ENCODE data around the gene NEDD9.

The NEDD9 gene

GRCh38 chr6:11194356-11195218 is 37.9 kb downstream of the NEDD9 start:
- Histone ChIP-seq H3K4me3 (ENCODE audit: insufficient read depth, low read depth, low read length, poor library complexity, severe bottlenecking) (no peak overlapping the region), H3K27me3 (replicated peaks; ENCODE audit: control insufficient read depth, insufficient read depth, low read length, poor library complexity, severe bottlenecking) (no peaks in the 10 kb centered on the region), H3K36me3 (ENCODE audit: control insufficient read depth, insufficient read depth, low read length) (peaks cover 29% of the 10 kb centered on the region), H3K4me1 (ENCODE audit: control insufficient read depth, insufficient read depth, low read length, poor library complexity, severe bottlenecking) (peaks cover 4% of the 10 kb centered on the region), H3K27ac (ENCODE audit: insufficient read depth, low read length, poor library complexity, severe bottlenecking) (no peak overlapping the region), H3K9me3 (ENCODE audit: control insufficient read depth, low read length) (no peaks in the 10 kb centered on the region)
- DNase-seq, result no peak

GRCh38 chr6:11193434-11193833 is 39.0 kb downstream of the NEDD9 start:
- H3K4me3 ChIP-seq (ENCODE audit: insufficient read depth, low read depth, low read length, poor library complexity, severe bottlenecking), result no peak overlapping the region
- H3K27me3 ChIP-seq (replicated peaks; ENCODE audit: control insufficient read depth, insufficient read depth, low read length, poor library complexity, severe bottlenecking), result no peaks in the 10 kb centered on the region
- H3K9me3 ChIP-seq (ENCODE audit: control insufficient read depth, low read length), result no peaks in the 10 kb centered on the region
- no peak overlapping the region for H3K27ac ChIP-seq (ENCODE audit: insufficient read depth, low read length, poor library complexity, severe bottlenecking)
- H3K36me3 ChIP-seq (ENCODE audit: control insufficient read depth, insufficient read depth, low read length), result peaks cover 35% of the 10 kb centered on the region
- no peaks in the 10 kb centered on the region for H3K4me1 ChIP-seq (ENCODE audit: control insufficient read depth, insufficient read depth, low read length, poor library complexity, severe bottlenecking)
- no peak for DNase-seq

- Histone ChIP-seq H3K27me3 (replicated peaks; ENCODE audit: control insufficient read depth, insufficient read depth, low read length, poor library complexity, severe bottlenecking) (no peaks in the 10 kb centered on the region), H3K4me3 (ENCODE audit: insufficient read depth, low read depth, low read length, poor library complexity, severe bottlenecking) (no peak overlapping the region), H3K9me3 (ENCODE audit: control insufficient read depth, low read length) (no peaks in the 10 kb centered on the region), H3K27ac (ENCODE audit: insufficient read depth, low read length, poor library complexity, severe bottlenecking) (no peak overlapping the region), H3K36me3 (ENCODE audit: control insufficient read depth, insufficient read depth, low read length) (peaks cover 46% of the 10 kb centered on the region), H3K4me1 (ENCODE audit: control insufficient read depth, insufficient read depth, low read length, poor library complexity, severe bottlenecking) (no peaks in the 10 kb centered on the region)
- no peak for DNase-seq
These were observed 40.3 kb downstream of the NEDD9 start for GRCh38 chr6:11192167-11192566.

GRCh38 chr6:11190625-11191245 is 41.7 kb downstream of the NEDD9 start:
- Histone ChIP-seq H3K4me1 (ENCODE audit: control insufficient read depth, insufficient read depth, low read length, poor library complexity, severe bottlenecking) (no peaks in the 10 kb centered on the region), H3K36me3 (ENCODE audit: control insufficient read depth, insufficient read depth, low read length) (peaks cover 57% of the 10 kb centered on the region), H3K27ac (ENCODE audit: insufficient read depth, low read length, poor library complexity, severe bottlenecking) (no peak overlapping the region), H3K9me3 (ENCODE audit: control insufficient read depth, low read length) (no peaks in the 10 kb centered on the region), H3K27me3 (replicated peaks; ENCODE audit: control insufficient read depth, insufficient read depth, low read length, poor library complexity, severe bottlenecking) (no peaks in the 10 kb centered on the region), H3K4me3 (ENCODE audit: insufficient read depth, low read depth, low read length, poor library complexity, severe bottlenecking) (no peak overlapping the region)
- no peak for DNase-seq

GRCh38 chr6:11189865-11190624 is 42.4 kb downstream of the NEDD9 start:
- no peak for DNase-seq
- no peaks in the 10 kb centered on the region for H3K4me1 ChIP-seq (ENCODE audit: control insufficient read depth, insufficient read depth, low read length, poor library complexity, severe bottlenecking)
- H3K27ac ChIP-seq (ENCODE audit: insufficient read depth, low read length, poor library complexity, severe bottlenecking), result no peak overlapping the region
- peaks cover 63% of the 10 kb centered on the region for H3K36me3 ChIP-seq (ENCODE audit: control insufficient read depth, insufficient read depth, low read length)
- no peak overlapping the region for H3K4me3 ChIP-seq (ENCODE audit: insufficient read depth, low read depth, low read length, poor library complexity, severe bottlenecking)
- no peaks in the 10 kb centered on the region for H3K9me3 ChIP-seq (ENCODE audit: control insufficient read depth, low read length)
- no peaks in the 10 kb centered on the region for H3K27me3 ChIP-seq (replicated peaks; ENCODE audit: control insufficient read depth, insufficient read depth, low read length, poor library complexity, severe bottlenecking)

GRCh38 chr6:11188161-11188915 is 44.1 kb downstream of the NEDD9 start:
- Histone ChIP-seq H3K27ac (ENCODE audit: insufficient read depth, low read length, poor library complexity, severe bottlenecking) (no peak overlapping the region), H3K4me1 (ENCODE audit: control insufficient read depth, insufficient read depth, low read length, poor library complexity, severe bottlenecking) (no peaks in the 10 kb centered on the region), H3K4me3 (ENCODE audit: insufficient read depth, low read depth, low read length, poor library complexity, severe bottlenecking) (no peak overlapping the region), H3K36me3 (ENCODE audit: control insufficient read depth, insufficient read depth, low read length) (peaks cover 69% of the 10 kb centered on the region), H3K9me3 (ENCODE audit: control insufficient read depth, low read length) (no peaks in the 10 kb centered on the region), H3K27me3 (replicated peaks; ENCODE audit: control insufficient read depth, insufficient read depth, low read length, poor library complexity, severe bottlenecking) (no peaks in the 10 kb centered on the region)
- DNase-seq, result no peak

- H3K36me3 ChIP-seq (ENCODE audit: control insufficient read depth, insufficient read depth, low read length), result peaks cover 68% of the 10 kb centered on the region
These were observed 45.2 kb downstream of the NEDD9 start for GRCh38 chr6:11187301-11187700.

GRCh38 chr6:11185204-11185842 is 47.1 kb downstream of the NEDD9 start:
- H3K27me3 ChIP-seq (replicated peaks; ENCODE audit: control insufficient read depth, insufficient read depth, low read length, poor library complexity, severe bottlenecking), result no peaks in the 10 kb centered on the region
- no peak overlapping the region for H3K27ac ChIP-seq (ENCODE audit: insufficient read depth, low read length, poor library complexity, severe bottlenecking)
- H3K4me1 ChIP-seq (ENCODE audit: control insufficient read depth, insufficient read depth, low read length, poor library complexity, severe bottlenecking), result no peaks in the 10 kb centered on the region
- no peaks in the 10 kb centered on the region for H3K9me3 ChIP-seq (ENCODE audit: control insufficient read depth, low read length)
- no peak overlapping the region for H3K4me3 ChIP-seq (ENCODE audit: insufficient read depth, low read depth, low read length, poor library complexity, severe bottlenecking)
- DNase-seq, result no peak
- H3K36me3 ChIP-seq (ENCODE audit: control insufficient read depth, insufficient read depth, low read length), result peaks cover 51% of the 10 kb centered on the region

More at GRCh38 chr6:11187301-11187700, 45.2 kb downstream of the NEDD9 start:
- no peak for DNase-seq
- Histone ChIP-seq H3K27me3 (replicated peaks; ENCODE audit: control insufficient read depth, insufficient read depth, low read length, poor library complexity, severe bottlenecking) (no peaks in the 10 kb centered on the region), H3K4me1 (ENCODE audit: control insufficient read depth, insufficient read depth, low read length, poor library complexity, severe bottlenecking) (no peaks in the 10 kb centered on the region), H3K9me3 (ENCODE audit: control insufficient read depth, low read length) (no peaks in the 10 kb centered on the region), H3K4me3 (ENCODE audit: insufficient read depth, low read depth, low read length, poor library complexity, severe bottlenecking) (no peak overlapping the region), H3K27ac (ENCODE audit: insufficient read depth, low read length, poor library complexity, severe bottlenecking) (no peak overlapping the region)

- no peak overlapping the region for H3K4me3 ChIP-seq (ENCODE audit: insufficient read depth, low read depth, low read length, poor library complexity, severe bottlenecking)
- no peak overlapping the region for H3K27ac ChIP-seq (ENCODE audit: insufficient read depth, low read length, poor library complexity, severe bottlenecking)
- H3K4me1 ChIP-seq (ENCODE audit: control insufficient read depth, insufficient read depth, low read length, poor library complexity, severe bottlenecking), result no peaks in the 10 kb centered on the region
- H3K9me3 ChIP-seq (ENCODE audit: control insufficient read depth, low read length), result no peaks in the 10 kb centered on the region
- no peaks in the 10 kb centered on the region for H3K27me3 ChIP-seq (replicated peaks; ENCODE audit: control insufficient read depth, insufficient read depth, low read length, poor library complexity, severe bottlenecking)
- H3K36me3 ChIP-seq (ENCODE audit: control insufficient read depth, insufficient read depth, low read length), result peaks cover 38% of the 10 kb centered on the region
- DNase-seq, result no peak
These were observed 48.6 kb downstream of the NEDD9 start for GRCh38 chr6:11183761-11184362.
